Measurements from ENCODE around the gene SMIM5. TPM values are rescaled to one million over a fixed set of nuclear protein-coding genes. Genes with fewer than 3 reads are reported as not detected.

SMIM5 gene
- total and polyA plus RNA-seq, 2 of the 13 experiments (the other 11 are each of a cell fraction or from before 2014, with no cell fraction given), result not detected

- peak; percentile 93 for TF ChIP-seq ARID4A (CRISPR knock-in tag; IDR thresholded peaks at IDR 0.05; ENCODE audit: borderline replicate concordance)
- 0 out of 2 replicates have a peak, but pooled peaks have one; percentile 36 for TF ChIP-seq ZNF569 (CRISPR knock-in tag; IDR thresholded peaks at IDR 0.05; ENCODE audit: borderline replicate concordance)
- TF ChIP-seq STAT6 (CRISPR knock-in tag; IDR thresholded peaks at IDR 0.05; ENCODE audit: borderline replicate concordance), result peak; percentile 83; the same call in 1 of the 2 replicates
- no peak for TF ChIP-seq CC2D1A (CRISPR knock-in tag; IDR thresholded peaks at IDR 0.05)
- peak; percentile 82 for TF ChIP-seq GATAD1 (CRISPR knock-in tag; IDR thresholded peaks at IDR 0.05)
- TF ChIP-seq UBTF (CRISPR knock-in tag; IDR thresholded peaks at IDR 0.05), result peak; percentile 94
- TF ChIP-seq TBL1XR1 (IDR thresholded peaks at IDR 0.05; ENCODE audit: borderline replicate concordance, low read length, partially characterized antibody), result no peak
- peak; percentile 92 for TF ChIP-seq HDAC1 (CRISPR knock-in tag; IDR thresholded peaks at IDR 0.05)
- no peak for TF ChIP-seq ZBTB14 (CRISPR knock-in tag; IDR thresholded peaks at IDR 0.05)
- peak; percentile 39 for TF ChIP-seq YY1 (IDR thresholded peaks at IDR 0.05; ENCODE audit: insufficient read depth, insufficient replicate concordance, low read depth, low read length)
- TF ChIP-seq HMG20B (CRISPR knock-in tag; conservative IDR thresholded peaks at IDR 0.05), result no peak
- no peak for TF ChIP-seq LBX2 (CRISPR knock-in tag; IDR thresholded peaks at IDR 0.05; ENCODE audit: borderline replicate concordance)
- 0 out of 2 replicates have a peak, but pooled peaks have one; percentile 39 for TF ChIP-seq BATF2 (CRISPR knock-in tag; IDR thresholded peaks at IDR 0.05)
- TF ChIP-seq TFAP4 (IDR thresholded peaks at IDR 0.05; ENCODE audit: borderline replicate concordance, low read depth), result peak; percentile 7; the same call in 1 of the 2 replicates
These were observed 12.8 kb downstream of the SMIM5 start (continued) for GRCh38 chr17:75645889-75646637.

Data from HepG2 (cell line).